ENCODE measurements around the gene MTFMT. TPM values are rescaled to one million over a fixed set of nuclear protein-coding genes. Genes with fewer than 3 reads are reported as not detected.
A peak's percentile ranks its signal among the peaks of the same experiment; 100 is the strongest.
"Not testable (repeated sequence)": the region's sequence is repeated elsewhere in the genome, so short reads cannot be mapped to it uniquely, and the experiment has no call there.

Gene MTFMT
- total RNA-seq, 2 donors from 2014 or later, result 8.6 to 9.1 TPM

GRCh38 chr15:65056868-65057548 lies 27.6 kb upstream of the MTFMT start:
- peaks cover 4% of the 10 kb centered on the region for H3K9me3 ChIP-seq (ENCODE audit: control insufficient read depth, low read length, poor library complexity, severe bottlenecking)
- H3K36me3 Mint-ChIP-seq (ENCODE audit: low read depth), result peaks cover 2% of the 10 kb centered on the region
- H3K4me3 Mint-ChIP-seq, result no peak overlapping the region
- no peak for ATAC-seq
- no peak for DNase-seq
- no peaks in the 10 kb centered on the region for H3K4me1 Mint-ChIP-seq
- no peak overlapping the region for H3K27ac Mint-ChIP-seq
- H3K27me3 Mint-ChIP-seq, result peaks cover 19% of the 10 kb centered on the region

GRCh38 chr15:65056106-65056505 lies 26.7 kb upstream of the MTFMT start:
- H3K4me1 Mint-ChIP-seq, result no peaks in the 10 kb centered on the region
- no peak overlapping the region for H3K27ac Mint-ChIP-seq
- no peak for DNase-seq
- no peak for ATAC-seq
- H3K36me3 Mint-ChIP-seq (ENCODE audit: low read depth), result peaks cover 2% of the 10 kb centered on the region
- H3K4me3 Mint-ChIP-seq, result no peak overlapping the region
- H3K9me3 ChIP-seq (ENCODE audit: control insufficient read depth, low read length, poor library complexity, severe bottlenecking), result peaks cover 4% of the 10 kb centered on the region
- peaks cover 18% of the 10 kb centered on the region for H3K27me3 Mint-ChIP-seq

- Mint-ChIP-seq H3K36me3 (ENCODE audit: low read depth) (peaks cover 2% of the 10 kb centered on the region), H3K27ac (no peak overlapping the region), H3K27me3 (peaks cover 13% of the 10 kb centered on the region), H3K4me3 (no peak overlapping the region), H3K4me1 (peaks cover under 1% of the 10 kb centered on the region)
- H3K9me3 ChIP-seq (ENCODE audit: control insufficient read depth, low read length, poor library complexity, severe bottlenecking), result peaks cover 2% of the 10 kb centered on the region
- DNase-seq, result no peak
- ATAC-seq, result no peak
Measured at GRCh38 chr15:65055201-65055870, 25.9 kb upstream of the MTFMT start.

GRCh38 chr15:65054333-65055200 lies 25.1 kb upstream of the MTFMT start:
- H3K9me3 ChIP-seq (ENCODE audit: control insufficient read depth, low read length, poor library complexity, severe bottlenecking), result no peaks in the 10 kb centered on the region
- ATAC-seq (peak; percentile 26), DNase-seq (peak in 1 of 3 donors; percentile 37)
- peaks cover 16% of the 10 kb centered on the region for H3K27me3 Mint-ChIP-seq
- no peak overlapping the region for H3K27ac Mint-ChIP-seq
- H3K36me3 Mint-ChIP-seq (ENCODE audit: low read depth), result peaks cover 2% of the 10 kb centered on the region
- peaks cover 4% of the 10 kb centered on the region for H3K4me1 Mint-ChIP-seq
- H3K4me3 Mint-ChIP-seq, result no peak overlapping the region

GRCh38 chr15:65052956-65053355 lies 23.5 kb upstream of the MTFMT start:
- H3K4me1 Mint-ChIP-seq, result peaks cover 8% of the 10 kb centered on the region
- H3K27me3 Mint-ChIP-seq, result peaks cover 18% of the 10 kb centered on the region
- no peak for ATAC-seq
- H3K36me3 Mint-ChIP-seq (ENCODE audit: low read depth), result peaks cover 2% of the 10 kb centered on the region
- no peak for DNase-seq
- no peak overlapping the region for H3K4me3 Mint-ChIP-seq
- H3K27ac Mint-ChIP-seq, result no peak overlapping the region
- no peaks in the 10 kb centered on the region for H3K9me3 ChIP-seq (ENCODE audit: control insufficient read depth, low read length, poor library complexity, severe bottlenecking)

- Mint-ChIP-seq H3K4me1 (peaks cover 8% of the 10 kb centered on the region), H3K27me3 (peaks cover 22% of the 10 kb centered on the region), H3K36me3 (ENCODE audit: low read depth) (peaks cover 2% of the 10 kb centered on the region), H3K4me3 (no peak overlapping the region), H3K27ac (no peak overlapping the region)
- H3K9me3 ChIP-seq (ENCODE audit: control insufficient read depth, low read length, poor library complexity, severe bottlenecking), result no peaks in the 10 kb centered on the region
- DNase-seq (no peak), ATAC-seq (no peak)
Measured at GRCh38 chr15:65051266-65051665, 21.8 kb upstream of the MTFMT start.

- peak overlapping the region; percentile 66 for H3K4me3 Mint-ChIP-seq
- no peak for ATAC-seq
- no peak for DNase-seq
- H3K9me3 ChIP-seq (ENCODE audit: control insufficient read depth, low read length, poor library complexity, severe bottlenecking), result no peaks in the 10 kb centered on the region
- H3K4me1 Mint-ChIP-seq, result peaks cover 8% of the 10 kb centered on the region
- H3K27ac Mint-ChIP-seq, result peak overlapping the region; percentile 77
- peaks cover 17% of the 10 kb centered on the region for H3K27me3 Mint-ChIP-seq
- H3K36me3 Mint-ChIP-seq (ENCODE audit: low read depth), result no peaks in the 10 kb centered on the region
Measured at GRCh38 chr15:65050270-65050669, 20.8 kb upstream of the MTFMT start.

- peaks cover 8% of the 10 kb centered on the region for H3K4me1 Mint-ChIP-seq
- H3K27me3 Mint-ChIP-seq, result peaks cover 20% of the 10 kb centered on the region
- no peaks in the 10 kb centered on the region for H3K36me3 Mint-ChIP-seq (ENCODE audit: low read depth)
- H3K27ac Mint-ChIP-seq, result peak overlapping the region; percentile 77
- H3K9me3 ChIP-seq (ENCODE audit: control insufficient read depth, low read length, poor library complexity, severe bottlenecking), result no peaks in the 10 kb centered on the region
- ATAC-seq, result peak; percentile 100
- DNase-seq, result peak; percentile 72 to 79 (median 75)
- H3K4me3 Mint-ChIP-seq, result peak overlapping the region; percentile 72
Measured at GRCh38 chr15:65049418-65049840, 20.0 kb upstream of the MTFMT start.

GRCh38 chr15:65048241-65048640 lies 18.8 kb upstream of the MTFMT start:
- Mint-ChIP-seq H3K27me3 (peaks cover 30% of the 10 kb centered on the region), H3K27ac (no peak overlapping the region), H3K36me3 (ENCODE audit: low read depth) (peaks cover 1% of the 10 kb centered on the region), H3K4me3 (no peak overlapping the region), H3K4me1 (peaks cover 8% of the 10 kb centered on the region)
- no peak for ATAC-seq
- H3K9me3 ChIP-seq (ENCODE audit: control insufficient read depth, low read length, poor library complexity, severe bottlenecking), result no peaks in the 10 kb centered on the region
- no peak for DNase-seq

GRCh38 chr15:65044724-65045481 lies 15.5 kb upstream of the MTFMT start, which contains the start of gene SLC51B:
SLC51B (plus strand) TSS chr15:65045387; CDS start chr15:65050005, 4,618 bp downstream.
- no peak for DNase-seq
- Mint-ChIP-seq H3K36me3 (ENCODE audit: low read depth) (peaks cover 3% of the 10 kb centered on the region), H3K27ac (no peak within 1 kb of the TSS), H3K4me1 (peaks cover 5% of the 10 kb centered on the region), H3K27me3 (peaks cover 43% of the 10 kb centered on the region), H3K4me3 (no peak within 1 kb of the TSS)
- H3K9me3 ChIP-seq (ENCODE audit: control insufficient read depth, low read length, poor library complexity, severe bottlenecking), result no peaks in the 10 kb centered on the region
- ATAC-seq, result no peak

- not testable (repeated sequence) for H3K4me1 Mint-ChIP-seq; ATAC-seq; H3K9me3 ChIP-seq (ENCODE audit: control insufficient read depth, low read length, poor library complexity, severe bottlenecking); H3K27ac Mint-ChIP-seq; DNase-seq; H3K36me3 Mint-ChIP-seq (ENCODE audit: low read depth); H3K4me3 Mint-ChIP-seq
- H3K27me3 Mint-ChIP-seq, result peaks cover 38% of the 10 kb centered on the region
Measured at GRCh38 chr15:65044218-65044617, 14.8 kb upstream of the MTFMT start.

- no peak for ATAC-seq
- no peaks in the 10 kb centered on the region for H3K9me3 ChIP-seq (ENCODE audit: control insufficient read depth, low read length, poor library complexity, severe bottlenecking)
- peaks cover 37% of the 10 kb centered on the region for H3K27me3 Mint-ChIP-seq
- H3K27ac Mint-ChIP-seq, result no peak overlapping the region
- no peak overlapping the region for H3K4me3 Mint-ChIP-seq
- peaks cover 3% of the 10 kb centered on the region for H3K36me3 Mint-ChIP-seq (ENCODE audit: low read depth)
- H3K4me1 Mint-ChIP-seq, result no peaks in the 10 kb centered on the region
- DNase-seq, result no peak
Measured at GRCh38 chr15:65042776-65043327, 13.4 kb upstream of the MTFMT start.
